HG03139 (cell line): ENCODE results near the gene ATF4.
A peak's percentile ranks its signal among the peaks of the same experiment; 100 is the strongest.
"Not testable (repeated sequence)": the region's sequence is repeated elsewhere in the genome, so short reads cannot be mapped to it uniquely, and the experiment has no call there.

Experiments
- ATAC-seq: cut with Tn5 transposase; IDR thresholded peaks from one replicate; pipeline ENCODE4 v1.9.1; 2021; ENCODE audit not compliant: unreplicated experiment

ATF4 gene

DNA sequence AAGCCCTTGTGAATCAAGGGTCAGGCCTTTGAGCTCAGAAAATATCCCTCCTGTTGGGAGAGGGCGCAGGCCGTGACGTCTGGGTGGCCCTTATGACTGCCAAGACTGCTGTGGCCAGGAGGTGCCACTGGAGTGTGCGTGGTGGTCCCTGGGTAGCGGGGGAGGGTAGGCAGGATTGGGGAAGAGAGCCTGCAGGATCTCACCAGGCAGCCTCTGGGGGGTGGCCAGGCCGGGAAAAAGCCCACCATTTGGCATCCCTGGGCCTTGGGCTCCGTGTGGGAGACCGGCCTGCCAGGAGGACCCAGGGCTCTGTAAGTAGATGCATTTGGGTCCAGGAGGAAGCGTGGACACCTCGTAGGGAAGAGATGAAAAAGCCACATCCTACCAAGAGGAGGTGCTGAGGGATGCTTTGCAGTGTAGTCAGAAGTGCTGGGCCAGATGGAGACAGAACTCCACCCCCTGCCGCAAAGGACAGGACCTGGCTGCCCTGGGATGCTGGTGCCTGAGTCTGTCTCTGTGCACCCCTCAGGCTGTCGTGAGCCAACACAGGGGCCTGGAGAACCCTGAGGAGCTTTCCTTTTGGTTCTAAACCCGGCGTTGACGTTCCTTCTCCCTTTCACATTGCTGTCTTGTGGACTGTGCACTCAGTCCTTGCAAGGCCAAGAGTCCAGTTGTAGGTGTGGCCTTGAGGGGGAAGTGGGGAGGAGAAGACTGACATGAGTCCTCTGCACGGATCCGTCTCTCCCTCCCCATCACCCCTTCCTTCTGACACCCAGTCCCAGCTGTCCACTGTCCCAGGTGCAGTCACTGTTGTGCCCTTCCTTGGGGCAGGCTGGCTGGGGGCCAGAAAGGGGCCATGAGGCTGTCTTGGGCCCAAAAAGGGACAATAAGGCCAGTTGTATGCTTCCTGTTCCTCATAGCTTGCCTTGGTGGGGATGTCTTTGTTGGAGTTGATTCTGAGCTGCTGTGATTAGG lies 31.0 kb upstream of the ATF4 start:
- no peak for ATAC-seq

DNA sequence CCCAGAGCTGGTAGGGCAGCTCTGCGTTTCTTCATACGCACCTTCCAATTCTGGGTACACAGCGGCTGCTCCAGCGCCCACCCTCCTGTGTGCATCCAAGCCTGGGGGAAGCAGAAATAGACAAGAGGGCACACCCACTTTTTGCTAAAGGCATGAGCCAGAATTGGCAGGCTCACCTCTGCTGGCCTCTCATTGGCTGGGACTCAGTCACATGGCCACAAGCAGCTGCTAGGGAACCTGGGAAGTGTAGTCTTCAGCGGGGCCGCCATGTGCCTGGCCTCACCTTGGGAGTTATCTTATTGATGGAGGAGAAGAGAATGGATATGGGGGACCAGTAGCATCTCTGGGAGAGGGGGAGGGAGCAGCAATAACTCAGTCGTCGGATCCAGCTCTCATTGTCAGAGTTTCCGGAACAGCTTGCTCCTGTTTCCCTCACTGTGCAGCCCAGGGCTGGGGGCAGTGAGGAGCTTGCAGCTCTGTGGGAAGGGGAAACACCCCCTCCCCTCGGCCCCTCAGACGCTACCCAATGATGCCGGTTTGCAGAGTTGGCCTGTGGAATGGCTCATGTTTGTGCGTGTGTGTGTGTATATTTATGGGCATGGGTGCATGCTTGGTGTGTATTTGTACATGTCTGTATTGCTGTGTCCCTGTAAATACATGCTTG lies 30.1 kb upstream of the ATF4 start:
- no peak for ATAC-seq

DNA sequence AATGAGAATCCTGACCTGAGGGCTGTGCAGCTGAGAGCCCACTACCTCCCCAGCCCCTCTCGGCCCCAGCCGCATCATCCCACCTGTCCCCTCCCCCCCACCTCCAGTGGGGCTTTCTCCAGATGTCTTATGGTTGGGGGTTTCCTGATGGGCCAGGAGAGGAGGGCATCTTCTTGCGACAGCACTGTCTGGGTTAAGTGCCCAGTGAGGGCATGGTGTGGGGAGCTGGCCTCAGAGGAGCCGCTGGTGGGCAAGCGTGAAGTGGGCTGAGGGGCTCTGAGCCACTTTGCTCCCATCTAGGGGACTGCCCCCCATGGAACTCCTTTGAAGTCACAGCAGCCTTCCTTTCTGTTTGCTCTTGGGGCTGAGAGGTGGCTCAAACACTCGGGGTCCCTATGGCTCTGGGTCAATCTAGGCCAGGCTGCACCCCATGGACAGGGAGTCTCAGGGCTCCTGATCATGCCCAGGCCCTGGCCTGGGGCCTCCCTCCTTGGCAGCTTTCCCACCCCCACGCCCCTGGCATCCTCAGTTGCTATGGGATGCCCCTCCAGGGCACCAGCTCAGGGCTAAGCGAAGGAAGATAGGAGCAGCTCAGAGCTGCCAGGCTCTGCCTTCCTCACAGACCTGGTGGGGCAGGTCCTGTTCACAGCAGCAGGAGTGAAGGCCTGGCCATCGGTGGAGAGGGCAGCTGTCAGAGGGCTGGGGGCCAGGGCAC lies 29.2 kb upstream of the ATF4 start:
- ATAC-seq, result no peak

DNA sequence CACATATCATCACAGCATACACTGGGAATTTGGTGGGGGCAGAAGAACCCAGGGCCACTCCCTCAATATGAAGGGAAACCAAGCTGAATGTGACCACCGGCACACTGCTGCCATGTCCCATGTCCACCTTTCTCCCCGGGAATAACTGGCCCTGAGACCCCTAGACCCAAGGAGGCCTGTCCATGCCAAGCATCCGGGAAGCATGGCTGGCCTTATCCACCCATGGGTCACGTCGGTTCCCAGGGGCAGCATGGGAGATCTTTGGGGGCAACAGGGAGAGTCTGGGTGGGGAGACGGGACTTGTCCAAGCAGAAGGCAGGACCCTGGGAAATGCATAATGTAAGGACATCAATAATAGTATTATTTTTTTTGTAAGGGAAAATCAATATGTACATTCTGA lies 28.7 kb upstream of the ATF4 start:
- ATAC-seq, result no peak

DNA sequence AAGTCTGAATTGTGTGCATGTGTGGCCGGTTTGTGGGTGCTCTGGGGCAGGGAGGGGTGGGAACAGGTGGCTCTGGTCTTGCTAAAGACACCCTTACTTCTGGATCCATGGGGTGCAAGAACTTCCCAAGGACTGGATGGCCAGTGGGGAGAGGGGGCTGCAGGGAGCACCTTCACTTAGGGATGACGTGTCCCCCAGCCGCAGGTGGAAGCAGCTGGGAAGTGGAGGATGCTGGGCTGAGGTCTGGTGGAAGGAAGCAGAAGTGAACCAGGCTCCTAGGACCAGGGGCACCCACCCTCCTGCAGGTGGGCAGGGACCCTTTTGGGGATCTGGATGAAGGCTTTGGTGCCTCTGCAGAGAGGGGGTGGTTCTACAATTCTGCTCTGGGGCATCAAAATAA lies 28.2 kb upstream of the ATF4 start:
- ATAC-seq, result no peak

DNA sequence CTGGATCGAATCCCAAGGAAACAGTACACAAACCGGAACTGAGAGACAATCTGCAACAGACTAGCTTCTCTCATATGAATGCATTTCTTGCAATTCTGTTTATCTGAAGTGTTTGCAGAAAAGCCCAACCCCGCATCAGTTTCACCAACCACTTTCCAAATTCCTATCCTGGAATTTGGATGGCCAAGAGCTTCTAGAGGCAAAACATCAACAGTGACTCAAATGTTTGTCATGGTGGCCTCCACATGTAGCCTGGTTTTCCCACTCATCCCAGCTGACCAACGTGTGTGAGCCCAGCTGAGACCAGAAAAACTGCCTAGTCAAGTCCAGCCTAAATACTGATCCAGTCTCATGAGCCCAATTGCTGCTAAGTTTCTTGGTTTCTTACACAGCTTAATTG lies 26.6 kb upstream of the ATF4 start:
- no peak for ATAC-seq

DNA sequence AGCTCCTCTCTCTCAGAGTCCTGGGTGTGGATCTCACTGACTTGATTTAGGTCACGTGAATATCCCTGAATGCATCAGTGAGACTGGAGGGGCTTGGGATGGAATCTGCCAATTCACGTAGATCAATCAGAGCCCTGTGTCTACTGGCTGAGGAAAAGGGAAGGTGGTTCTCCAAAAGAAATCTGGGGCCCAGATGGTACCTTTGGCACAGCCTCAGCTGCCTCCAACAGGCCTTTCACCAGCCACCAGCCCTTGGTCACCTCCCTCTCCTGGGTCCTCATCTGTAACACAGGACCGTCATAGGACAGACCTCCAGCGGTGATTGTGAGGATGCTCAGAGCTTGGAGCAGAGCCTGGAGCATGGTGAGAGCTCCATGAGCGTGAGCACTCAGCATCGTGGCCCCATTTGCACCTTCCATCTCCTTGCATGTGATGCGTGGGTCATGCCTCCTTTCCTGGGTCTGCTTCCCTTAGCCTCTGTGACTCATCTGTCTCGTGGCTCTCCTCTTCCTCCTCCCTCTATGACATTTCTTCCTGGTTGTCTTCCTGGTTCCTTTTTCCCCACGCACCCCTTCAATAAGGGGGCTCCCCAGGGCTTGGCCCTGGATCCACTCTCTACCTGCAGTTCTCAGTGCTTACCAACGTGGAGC lies 25.8 kb upstream of the ATF4 start:
- no peak for ATAC-seq

DNA sequence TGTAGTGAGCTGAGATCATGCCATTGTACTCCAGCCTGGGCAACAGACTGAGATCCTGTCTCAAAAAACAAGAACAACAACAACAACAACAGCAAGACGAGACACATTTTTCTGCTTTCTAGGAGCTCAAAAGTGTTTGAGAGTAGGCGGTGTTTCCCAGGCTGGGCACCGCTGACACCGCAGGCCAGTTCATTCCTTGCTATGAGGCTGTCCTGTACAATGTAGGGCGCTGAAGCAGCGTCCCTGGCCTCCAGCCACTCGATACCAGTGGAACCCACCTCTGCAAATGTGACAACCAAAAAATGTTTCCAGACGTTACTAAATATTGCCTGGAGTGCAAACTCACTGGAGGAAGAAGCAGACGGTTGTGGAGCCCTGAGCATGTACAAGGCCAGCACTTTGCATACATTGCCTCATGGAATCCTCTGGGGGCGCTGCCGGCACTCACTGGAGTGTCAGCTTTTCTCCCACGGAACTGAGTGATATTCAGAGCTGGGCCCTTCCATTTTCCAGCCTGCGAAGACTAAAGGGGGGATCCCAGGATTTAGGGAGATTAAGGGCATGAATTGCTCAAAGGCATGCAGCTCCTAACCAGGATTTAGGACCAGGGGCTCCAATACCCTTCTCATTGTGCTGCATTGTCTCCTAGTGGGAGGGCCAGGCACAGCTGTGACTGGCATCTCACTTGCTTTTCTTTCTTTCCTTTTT lies 24.1 kb upstream of the ATF4 start:
- no peak for ATAC-seq

DNA sequence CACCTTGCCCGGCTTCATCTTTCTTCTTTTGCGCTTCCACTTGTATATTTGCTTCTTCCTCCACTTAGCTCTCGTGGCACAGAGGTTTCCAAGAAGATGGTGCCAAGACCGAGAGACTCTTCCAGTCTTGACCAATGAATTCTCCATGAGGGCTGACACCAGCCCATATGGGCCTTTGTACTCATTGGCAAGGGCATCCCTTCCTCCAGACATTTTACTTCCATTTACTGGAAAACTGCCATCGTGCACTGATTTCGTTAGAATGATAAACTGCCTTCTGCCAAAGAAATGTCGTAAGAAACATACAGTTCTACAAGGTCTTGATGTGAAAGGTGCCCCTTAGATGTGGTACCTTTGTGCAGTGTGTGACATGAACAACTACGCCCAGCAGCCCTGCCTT lies 22.9 kb upstream of the ATF4 start:
- no peak for ATAC-seq

DNA sequence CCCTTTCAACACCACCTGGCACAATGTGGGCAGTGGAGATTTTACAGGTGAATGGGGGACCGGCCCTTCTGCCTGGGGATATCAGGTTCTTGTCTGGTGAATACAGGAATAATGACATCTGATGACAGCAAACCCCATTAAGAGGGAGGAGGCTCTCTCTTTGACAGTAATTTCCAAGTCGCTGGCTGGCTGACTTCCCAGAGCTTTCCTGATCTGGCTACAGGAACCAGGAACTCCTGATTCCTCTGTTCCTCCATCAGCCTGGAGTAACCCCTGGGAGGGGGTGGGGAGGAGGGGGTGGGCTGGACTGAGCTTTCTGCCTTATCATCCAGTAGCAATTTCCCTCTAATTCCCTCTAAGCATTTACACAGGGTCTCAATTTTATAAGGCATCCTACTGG lies 22.0 kb upstream of the ATF4 start:
- ATAC-seq, result no peak

DNA sequence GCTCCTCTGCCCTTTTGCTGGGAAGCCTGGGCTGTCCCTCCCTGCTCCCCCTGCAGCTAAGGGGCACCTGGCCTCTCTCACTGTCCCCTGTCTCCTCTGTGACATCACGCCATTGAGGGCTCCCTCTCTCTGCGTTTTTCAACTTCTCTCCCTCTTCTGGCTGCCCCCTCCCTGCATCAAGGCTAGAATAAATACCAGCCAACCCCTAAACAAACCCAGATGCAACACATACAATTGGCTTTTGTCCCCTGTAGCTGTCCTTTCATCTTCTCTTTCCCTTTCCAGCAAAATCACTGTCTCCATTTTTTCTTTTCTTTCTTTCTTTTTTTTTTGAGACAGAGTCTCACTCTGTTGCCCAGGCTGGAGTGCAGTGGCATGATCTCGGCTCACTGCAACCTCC lies 21.6 kb upstream of the ATF4 start:
- no peak for ATAC-seq

DNA sequence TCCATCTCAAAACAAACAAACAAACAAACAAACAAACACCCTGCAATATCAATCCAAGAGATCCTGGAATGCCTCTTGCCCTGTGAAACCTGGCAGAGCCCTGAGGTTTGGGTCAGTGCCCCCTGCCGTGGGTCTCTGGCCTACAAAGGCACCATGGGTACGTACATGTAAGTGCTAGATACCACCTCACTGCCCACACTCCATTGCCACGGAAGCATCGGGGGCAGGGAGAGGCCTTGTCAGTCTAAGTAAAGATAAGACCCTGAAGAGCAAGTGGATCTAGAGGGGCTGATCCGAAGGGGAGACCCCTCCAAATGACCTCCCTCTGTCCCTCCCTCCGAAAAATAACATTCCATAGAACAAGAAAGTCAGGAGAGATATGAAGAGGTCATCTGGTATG lies 20.3 kb upstream of the ATF4 start:
- ATAC-seq, result no peak

DNA sequence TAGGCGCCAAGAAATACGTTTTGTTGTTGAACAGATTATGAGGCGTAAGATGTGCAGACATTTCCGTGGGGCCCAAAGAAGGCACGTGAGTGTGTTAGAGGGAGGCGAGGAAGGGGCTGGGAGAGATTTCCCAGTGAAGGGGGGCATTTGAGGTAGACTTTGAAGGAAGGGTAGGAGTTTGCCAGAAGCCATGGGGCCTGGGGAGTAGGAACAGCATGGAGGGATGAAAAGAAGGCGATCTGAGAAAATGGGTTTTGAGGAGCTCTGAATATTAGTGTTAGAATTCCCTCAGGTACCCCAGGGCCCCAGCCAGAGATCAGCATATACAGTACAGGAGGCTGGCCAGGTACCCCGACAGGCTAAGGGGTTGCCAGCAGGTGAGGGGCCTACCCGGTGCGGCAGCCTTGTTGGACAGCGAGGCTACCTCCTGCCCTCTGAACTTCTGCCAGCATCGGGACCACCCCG lies 18.7 kb upstream of the ATF4 start:
- ATAC-seq, result no peak

DNA sequence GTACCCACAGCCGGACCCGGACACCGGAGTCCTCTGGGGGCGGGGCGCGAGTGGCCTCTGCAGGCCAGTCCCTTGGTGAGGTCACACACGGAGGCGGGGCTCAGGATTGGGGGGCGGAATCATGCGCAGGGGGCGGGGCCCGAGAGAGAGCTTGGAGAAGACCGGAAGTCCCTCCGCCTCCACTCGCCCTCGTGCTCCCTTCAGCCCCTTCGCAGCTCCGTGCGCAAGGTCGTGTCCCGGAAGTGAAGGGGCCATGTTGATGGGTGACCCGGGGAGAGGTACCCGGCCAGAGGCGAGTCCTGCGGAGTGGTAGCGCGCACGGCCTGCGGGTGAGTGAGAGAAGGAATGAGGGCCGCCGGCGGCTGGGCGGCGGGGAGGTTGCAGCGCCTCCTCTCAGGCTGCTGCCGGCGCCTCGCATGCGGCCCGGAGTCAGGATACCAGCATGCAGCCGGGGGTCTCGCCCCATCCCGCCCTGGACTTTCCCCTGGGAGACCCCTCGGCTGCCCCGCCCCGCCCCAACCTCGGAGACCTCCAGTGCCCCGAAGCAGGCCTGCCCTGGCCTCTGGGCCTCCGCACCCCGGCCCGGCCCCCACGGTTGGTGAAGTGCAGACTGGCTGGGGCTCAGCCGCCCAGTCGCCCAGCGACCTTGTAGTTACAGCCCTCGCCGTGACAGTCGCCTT lies 18.1 kb upstream of the ATF4 start, which contains the start of gene MIEF1:
Gene MIEF1 (plus strand): TSS at position 182 of the 680 bp plus-strand sequence. CDS start 9,005 bp downstream, outside the sequence.
- ATAC-seq, result peak; percentile 92

DNA sequence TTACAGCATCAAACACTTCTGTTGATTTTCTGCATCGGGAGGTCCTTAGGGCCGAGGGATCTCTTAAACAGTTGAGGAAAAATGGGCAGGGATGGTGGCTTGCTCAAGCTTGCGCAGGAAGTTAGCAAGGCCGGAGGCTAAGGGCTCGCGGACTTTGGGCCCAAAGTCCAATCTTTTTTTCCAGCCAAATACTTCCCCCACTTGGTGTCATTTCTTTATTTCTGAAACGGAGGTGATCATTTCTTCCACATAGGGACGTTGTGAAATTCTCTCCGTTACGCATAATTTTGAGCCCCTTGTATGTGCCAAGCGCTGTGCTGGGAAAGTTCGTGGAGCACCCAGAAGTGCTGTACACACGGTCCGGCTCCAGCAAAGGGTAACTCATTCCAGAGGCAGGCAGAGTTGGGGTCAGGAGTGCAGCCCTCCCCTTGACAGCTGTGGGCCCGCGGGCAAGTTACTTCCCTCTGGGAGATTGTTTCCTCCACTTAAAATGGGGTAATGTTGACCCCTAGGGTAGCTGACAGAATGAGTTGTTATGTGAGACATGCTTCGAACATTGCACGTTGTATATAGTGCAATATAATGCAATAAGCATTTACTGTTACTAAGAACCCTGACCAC lies 17.5 kb upstream of the ATF4 start:
- no peak for ATAC-seq

DNA sequence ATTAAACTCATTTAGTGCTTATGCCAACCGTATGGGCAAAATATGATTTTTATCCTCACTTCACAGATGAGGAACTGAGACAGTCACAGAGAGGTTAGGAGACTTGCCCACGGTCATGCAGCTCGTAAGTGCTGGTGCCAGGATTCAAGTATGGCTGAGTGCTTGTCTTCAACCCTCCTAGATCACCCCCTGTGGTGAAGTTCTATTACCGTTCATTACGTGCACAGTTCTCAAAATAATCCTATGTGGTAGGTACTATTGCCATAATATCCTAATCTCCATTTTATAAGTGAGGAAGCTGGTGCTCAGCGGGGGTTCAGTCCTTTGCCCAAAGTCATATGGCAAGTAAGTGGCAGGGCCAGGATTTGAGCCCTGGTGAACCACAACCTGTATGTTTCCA lies 16.7 kb upstream of the ATF4 start:
- no peak for ATAC-seq

DNA sequence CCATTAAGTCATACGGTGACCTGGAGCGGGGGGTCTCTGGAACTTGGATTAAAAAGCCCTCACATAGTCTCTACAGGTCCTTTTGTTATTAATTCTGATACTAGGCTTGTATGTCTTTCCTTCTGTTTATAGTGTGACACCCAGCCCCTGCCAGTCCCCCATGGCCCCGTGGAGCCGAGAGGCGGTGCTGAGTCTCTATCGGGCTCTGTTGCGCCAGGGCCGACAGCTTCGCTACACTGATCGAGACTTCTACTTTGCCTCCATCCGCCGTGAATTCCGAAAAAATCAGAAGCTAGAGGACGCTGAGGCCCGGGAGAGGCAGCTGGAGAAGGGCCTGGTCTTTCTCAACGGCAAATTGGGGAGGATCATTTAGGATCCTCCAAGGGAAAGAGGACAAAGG lies 16.3 kb upstream of the ATF4 start:
- no peak for ATAC-seq

DNA sequence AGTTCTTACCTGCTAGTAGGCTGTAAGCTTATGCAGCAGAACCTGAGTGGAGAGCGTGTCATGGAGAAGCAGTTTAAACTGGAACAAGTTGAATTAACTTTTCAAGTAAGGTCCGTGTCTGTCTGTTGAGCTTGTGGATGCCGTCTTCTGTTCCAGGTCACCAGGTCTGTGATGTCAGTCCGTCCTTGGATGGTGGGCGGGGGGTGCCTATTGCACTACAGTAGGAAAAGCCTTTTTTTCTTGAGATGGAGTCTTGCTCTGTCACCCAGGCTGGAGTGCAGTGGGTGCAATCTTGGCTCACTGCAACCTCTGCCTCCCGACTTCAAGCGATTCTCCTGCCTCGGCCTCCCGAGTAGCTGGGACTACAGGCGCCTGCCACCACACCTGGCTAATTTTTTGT lies 13.3 kb upstream of the ATF4 start:
- not testable (repeated sequence) for ATAC-seq

DNA sequence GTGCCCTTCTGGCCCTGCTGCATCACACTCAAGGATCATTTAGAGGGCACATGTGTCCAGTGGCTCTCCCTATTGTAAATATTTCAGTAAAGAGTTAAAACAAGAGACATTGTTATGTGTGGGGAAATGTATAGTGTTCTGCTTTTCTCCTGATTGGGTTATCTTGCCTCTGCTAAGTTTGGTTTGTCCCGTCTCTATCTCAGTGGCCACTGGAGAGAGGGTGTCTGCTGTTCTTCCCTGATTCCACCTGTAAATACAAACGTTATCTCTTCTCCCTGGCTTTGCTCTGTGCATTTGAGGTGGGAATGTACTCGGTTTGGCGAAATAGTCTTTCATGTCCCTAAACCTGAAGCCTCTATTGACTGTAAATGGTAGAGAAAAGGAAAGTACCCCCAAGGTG lies 12.0 kb upstream of the ATF4 start:
- no peak for ATAC-seq
